D721Med (cell line): Measurements from ENCODE around the gene GMPPA.

Experiments used
- DNase-seq: peaks from one replicate; pipeline ENCODE4 v3.0.0; 2011; ENCODE audit warnings: low spot score; ENCODE audit not compliant: insufficient read length
- FAIRE-seq: peaks from 2 replicates; lab custom pipeline; 2011; peaks lifted over from hg19 to GRCh38; lab: Jason Lieb, UNC
- CTCF ChIP-seq: IDR thresholded peaks from 2 replicates; pipeline ENCODE4 v1.5.1; 2012; ENCODE audit warnings: mild to moderate bottlenecking, control low read depth; ENCODE audit not compliant: insufficient read depth; ENCODE audit errors: missing control alignments

The GMPPA gene

GRCh38 chr2:219499555-219499954 is 864 bp downstream of the GMPPA start:
- TF ChIP-seq CTCF: no peak
- FAIRE-seq (no peak), DNase-seq (no peak)

GRCh38 chr2:219500135-219500534 is 1.4 kb downstream of the GMPPA start:
- no peak for DNase-seq
- FAIRE-seq: no peak
- peak; percentile 31 for TF ChIP-seq CTCF

GRCh38 chr2:219501849-219502248 is 3.2 kb downstream of the GMPPA start:
- no peak for TF ChIP-seq CTCF
- no peak for DNase-seq
- no peak for FAIRE-seq

- FAIRE-seq (no peak), DNase-seq (no peak)
- TF ChIP-seq CTCF: no peak
Observed at GRCh38 chr2:219502618-219503017, 3.9 kb downstream of the GMPPA start.

- FAIRE-seq (no peak), DNase-seq (no peak)
- TF ChIP-seq CTCF: no peak
Observed at GRCh38 chr2:219505585-219505984, 6.9 kb downstream of the GMPPA start.

- DNase-seq: no peak
- no peak for TF ChIP-seq CTCF
- no peak for FAIRE-seq
Observed at GRCh38 chr2:219506153-219506801, 7.6 kb downstream of the GMPPA start.

GRCh38 chr2:219506802-219507526 is 8.3 kb downstream of the GMPPA start:
- FAIRE-seq (no peak), DNase-seq (no peak)
- no peak for TF ChIP-seq CTCF
